Measurements from ENCODE around the gene MECR. TPM values are rescaled to one million over a fixed set of nuclear protein-coding genes. Genes with fewer than 3 reads are reported as not detected.

MECR gene
- total and polyA plus RNA-seq, 2 experiments from 2014 or later, result 25.7 to 32.3 TPM

DNA sequence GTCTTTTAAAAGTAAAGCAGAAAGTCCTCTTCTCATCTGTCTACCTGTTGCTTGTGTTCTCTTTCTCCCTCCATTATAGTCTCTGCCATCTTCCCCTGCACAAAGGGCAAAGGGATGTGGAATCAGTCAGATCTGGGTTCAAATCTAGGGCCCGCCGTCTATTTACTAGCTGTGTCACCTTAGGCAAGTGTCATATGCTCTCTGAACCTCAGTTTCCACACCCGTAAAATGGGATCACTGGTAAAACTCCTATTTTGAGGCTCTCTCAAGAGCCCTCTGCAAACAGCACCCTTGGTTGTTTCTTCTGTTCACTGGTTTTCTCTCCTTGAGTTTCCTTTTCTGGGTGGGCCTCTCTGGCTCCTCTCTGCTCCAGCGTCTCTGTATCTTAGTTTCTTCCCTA is 3.0 kb upstream of the MECR start (continued):
- TF ChIP-seq, protein P1, sequence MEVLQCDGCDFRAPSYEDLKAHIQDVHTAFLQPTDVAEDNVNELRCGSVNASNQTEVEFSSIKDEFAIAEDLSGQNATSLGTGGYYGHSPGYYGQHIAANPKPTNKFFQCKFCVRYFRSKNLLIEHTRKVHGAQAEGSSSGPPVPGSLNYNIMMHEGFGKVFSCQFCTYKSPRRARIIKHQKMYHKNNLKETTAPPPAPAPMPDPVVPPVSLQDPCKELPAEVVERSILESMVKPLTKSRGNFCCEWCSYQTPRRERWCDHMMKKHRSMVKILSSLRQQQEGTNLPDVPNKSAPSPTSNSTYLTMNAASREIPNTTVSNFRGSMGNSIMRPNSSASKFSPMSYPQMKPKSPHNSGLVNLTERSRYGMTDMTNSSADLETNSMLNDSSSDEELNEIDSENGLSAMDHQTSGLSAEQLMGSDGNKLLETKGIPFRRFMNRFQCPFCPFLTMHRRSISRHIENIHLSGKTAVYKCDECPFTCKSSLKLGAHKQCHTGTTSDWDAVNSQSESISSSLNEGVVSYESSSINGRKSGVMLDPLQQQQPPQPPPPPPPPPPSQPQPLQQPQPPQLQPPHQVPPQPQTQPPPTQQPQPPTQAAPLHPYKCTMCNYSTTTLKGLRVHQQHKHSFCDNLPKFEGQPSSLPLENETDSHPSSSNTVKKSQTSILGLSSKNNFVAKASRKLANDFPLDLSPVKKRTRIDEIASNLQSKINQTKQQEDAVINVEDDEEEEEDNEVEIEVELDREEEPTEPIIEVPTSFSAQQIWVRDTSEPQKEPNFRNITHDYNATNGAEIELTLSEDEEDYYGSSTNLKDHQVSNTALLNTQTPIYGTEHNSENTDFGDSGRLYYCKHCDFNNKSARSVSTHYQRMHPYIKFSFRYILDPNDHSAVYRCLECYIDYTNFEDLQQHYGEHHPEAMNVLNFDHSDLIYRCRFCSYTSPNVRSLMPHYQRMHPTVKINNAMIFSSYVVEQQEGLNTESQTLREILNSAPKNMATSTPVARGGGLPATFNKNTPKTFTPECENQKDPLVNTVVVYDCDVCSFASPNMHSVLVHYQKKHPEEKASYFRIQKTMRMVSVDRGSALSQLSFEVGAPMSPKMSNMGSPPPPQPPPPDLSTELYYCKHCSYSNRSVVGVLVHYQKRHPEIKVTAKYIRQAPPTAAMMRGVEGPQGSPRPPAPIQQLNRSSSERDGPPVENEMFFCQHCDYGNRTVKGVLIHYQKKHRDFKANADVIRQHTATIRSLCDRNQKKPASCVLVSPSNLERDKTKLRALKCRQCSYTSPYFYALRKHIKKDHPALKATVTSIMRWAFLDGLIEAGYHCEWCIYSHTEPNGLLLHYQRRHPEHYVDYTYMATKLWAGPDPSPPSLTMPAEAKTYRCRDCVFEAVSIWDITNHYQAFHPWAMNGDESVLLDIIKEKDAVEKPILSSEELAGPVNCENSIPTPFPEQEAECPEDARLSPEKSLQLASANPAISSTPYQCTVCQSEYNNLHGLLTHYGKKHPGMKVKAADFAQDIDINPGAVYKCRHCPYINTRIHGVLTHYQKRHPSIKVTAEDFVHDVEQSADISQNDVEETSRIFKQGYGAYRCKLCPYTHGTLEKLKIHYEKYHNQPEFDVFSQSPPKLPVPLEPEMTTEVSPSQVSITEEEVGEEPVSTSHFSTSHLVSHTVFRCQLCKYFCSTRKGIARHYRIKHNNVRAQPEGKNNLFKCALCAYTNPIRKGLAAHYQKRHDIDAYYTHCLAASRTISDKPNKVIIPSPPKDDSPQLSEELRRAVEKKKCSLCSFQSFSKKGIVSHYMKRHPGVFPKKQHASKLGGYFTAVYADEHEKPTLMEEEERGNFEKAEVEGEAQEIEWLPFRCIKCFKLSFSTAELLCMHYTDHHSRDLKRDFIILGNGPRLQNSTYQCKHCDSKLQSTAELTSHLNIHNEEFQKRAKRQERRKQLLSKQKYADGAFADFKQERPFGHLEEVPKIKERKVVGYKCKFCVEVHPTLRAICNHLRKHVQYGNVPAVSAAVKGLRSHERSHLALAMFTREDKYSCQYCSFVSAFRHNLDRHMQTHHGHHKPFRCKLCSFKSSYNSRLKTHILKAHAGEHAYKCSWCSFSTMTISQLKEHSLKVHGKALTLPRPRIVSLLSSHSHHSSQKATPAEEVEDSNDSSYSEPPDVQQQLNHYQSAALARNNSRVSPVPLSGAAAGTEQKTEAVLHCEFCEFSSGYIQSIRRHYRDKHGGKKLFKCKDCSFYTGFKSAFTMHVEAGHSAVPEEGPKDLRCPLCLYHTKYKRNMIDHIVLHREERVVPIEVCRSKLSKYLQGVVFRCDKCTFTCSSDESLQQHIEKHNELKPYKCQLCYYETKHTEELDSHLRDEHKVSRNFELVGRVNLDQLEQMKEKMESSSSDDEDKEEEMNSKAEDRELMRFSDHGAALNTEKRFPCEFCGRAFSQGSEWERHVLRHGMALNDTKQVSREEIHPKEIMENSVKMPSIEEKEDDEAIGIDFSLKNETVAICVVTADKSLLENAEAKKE (CRISPR knock-in tag; IDR thresholded peaks at IDR 0.05), result no peak
- TF ChIP-seq EZH2phosphoT487 (IDR thresholded peaks at IDR 0.05; ENCODE audit: unreplicated experiment) (no peak), EZH2 (IDR thresholded peaks at IDR 0.05; ENCODE audit: low read depth, unreplicated experiment) (no peak), STAT1 (IDR thresholded peaks at IDR 0.05; ENCODE audit: unreplicated experiment) (no peak), CREB1 (CRISPR knock-in tag; IDR thresholded peaks at IDR 0.05; ENCODE audit: low read depth) (no peak), NANOG (IDR thresholded peaks at IDR 0.05; ENCODE audit: borderline replicate concordance) (no peak)

DNA sequence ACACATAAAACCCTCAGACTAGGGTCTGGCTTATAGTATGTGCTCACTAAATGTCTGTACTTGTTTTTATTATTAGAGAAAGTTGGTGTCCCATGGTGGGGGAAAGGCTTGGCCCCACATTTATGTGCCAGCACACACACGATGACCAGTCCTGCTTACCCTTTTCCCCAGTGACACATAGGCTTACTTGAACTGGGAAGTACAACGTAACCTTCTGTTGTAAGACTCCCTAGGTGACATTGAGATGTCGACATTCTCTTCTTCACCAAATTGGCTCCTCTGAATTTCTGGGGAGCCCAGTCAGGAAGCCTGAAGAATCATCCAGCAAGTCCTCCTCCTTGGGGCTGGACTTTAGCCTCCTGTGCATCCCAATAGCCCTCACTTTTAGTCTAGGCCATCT is 1.7 kb upstream of the MECR start:
- no peak overlapping the region for H3K4me2 ChIP-seq
- H3K36me3 ChIP-seq (ENCODE audit: insufficient read depth), result no peaks in the 10 kb centered on the region
- H3K9me2 ChIP-seq (ENCODE audit: insufficient read depth), result no peaks in the 10 kb centered on the region
- DNase-seq (ENCODE audit: low spot score) (no peak), ATAC-seq (no peak)
- Mint-ChIP-seq H3K36me3 (ENCODE audit: low read depth) (peaks cover 6% of the 10 kb centered on the region; the same call in 1 of the 3 replicates), H3K27ac (no peak overlapping the region), H3K9me3 (peaks cover 6% of the 10 kb centered on the region; the same call in 2 of the 3 replicates), H3K4me3 (no peak overlapping the region), H3K27me3 (ENCODE audit: insufficient read depth, low read depth, poor library complexity) (peaks cover 26% of the 10 kb centered on the region), H3K4me1 (peaks cover 20% of the 10 kb centered on the region)
- no peaks in the 10 kb centered on the region for H4K20me1 ChIP-seq (replicated peaks; ENCODE audit: insufficient read depth)
- H3K4me1 ChIP-seq (ENCODE audit: insufficient read depth), result peaks cover 10% of the 10 kb centered on the region
- H2AFZ ChIP-seq, result no peak overlapping the region
- TF ChIP-seq ZNF114 (CRISPR knock-in tag; IDR thresholded peaks at IDR 0.05), result no peak
- H3F3A ChIP-seq (replicated peaks; ENCODE audit: low read depth), result 0 out of 2 replicates have a peak, but pooled peaks cover 9% of the 10 kb centered on the region
- peaks cover 23% of the 10 kb centered on the region for H3K27me3 ChIP-seq (ENCODE audit: insufficient read depth)
- no peak overlapping the region for H3K27ac ChIP-seq (ENCODE audit: low read depth)
- H3K4me3 ChIP-seq, result no peak overlapping the region
- H3K79me2 ChIP-seq (replicated peaks; ENCODE audit: insufficient read depth), result peaks cover 15% of the 10 kb centered on the region
